ENCODE measurements around the gene ZGPAT.

GRCh38 chr20:63662813-63663189 lies 45.0 kb upstream of the ZGPAT start:
- TF ChIP-seq CTCF (IDR thresholded peaks at IDR 0.05) (no peak), POLR2A (IDR thresholded peaks at IDR 0.05) (no peak)
